ENCODE measurements around the gene KIAA1671. TPM values are rescaled to one million over a fixed set of nuclear protein-coding genes. Genes with fewer than 3 reads are reported as not detected.

The KIAA1671 gene
- total and polyA plus RNA-seq, 2 donors (not counting 1 experiment from before 2014, with no cell fraction given) = 0.01 to 0.02 TPM

- POLR2A ChIA-PET = no interaction called here
- 11% methylated on average over 9 of the region's 14 CpGs for WGBS (ENCODE audit: insufficient coverage)
- ATAC-seq (ENCODE audit: low read depth) = no peak
Observed at GRCh38 chr22:25085930-25086901, 133.7 kb downstream of the KIAA1671 start.

More at GRCh38 chr22:25085930-25086901, 133.7 kb downstream of the KIAA1671 start:
- peaks cover 7 to 11% of the 10 kb centered on the region in 2 donors for H3K4me1 ChIP-seq (ENCODE audit: control insufficient read depth in 2 of 2, insufficient read depth in 2 of 2, low read length in 2 of 2)
- Mint-ChIP-seq H3K4me3 (peak overlapping the region; percentile 52), H3K4me1 (peaks cover 12% of the 10 kb centered on the region), H3K27me3 (peaks cover 23% of the 10 kb centered on the region), H3K9me3 (ENCODE audit: insufficient read depth) (no peaks in the 10 kb centered on the region), H3K27ac (no peak overlapping the region)
- H3K79me2 ChIP-seq (ENCODE audit: control insufficient read depth, insufficient read depth, low read length) = no peaks in the 10 kb centered on the region
- H3K27me3 ChIP-seq (replicated peaks in 1 of 4; ENCODE audit: control extremely low read depth in 1 of 4, control insufficient read depth in 3 of 4, insufficient read depth in 4 of 4, low read length in 3 of 4) = no peaks in the 10 kb centered on the region
- H3K4me2 ChIP-seq (replicated peaks; ENCODE audit: low read depth, low read length, poor library complexity, severe bottlenecking) = peak overlapping the region; percentile 44
- TF ChIP-seq EZH2 (IDR thresholded peaks at IDR 0.05; ENCODE audit: borderline replicate concordance, insufficient read depth, low read depth, low read length, poor library complexity, severe bottlenecking) (no peak), CTCF (IDR thresholded peaks at IDR 0.05) (no peak)
- H3K36me3 ChIP-seq (replicated peaks in 1 of 2; ENCODE audit: control extremely low read depth in 1 of 2, control insufficient read depth in 1 of 2, extremely low read depth in 1 of 2, insufficient read depth in 2 of 2, low read length in 1 of 2) = no peaks in the 10 kb centered on the region
- CTCF ChIA-PET = no interaction called here
- H4K20me1 ChIP-seq (ENCODE audit: control insufficient read depth, insufficient read depth, low read length, poor library complexity, severe bottlenecking) = no peaks in the 10 kb centered on the region
- H3K4me3 ChIP-seq (ENCODE audit: control extremely low read depth in 1 of 5, extremely low read depth in 1 of 5, insufficient read depth in 1 of 5, low read depth in 2 of 5, low read length in 4 of 5) = no peak overlapping the region
- peak overlapping the region; percentile 31 for H2AFZ ChIP-seq (ENCODE audit: insufficient read depth, low read depth, low read length, poor library complexity, severe bottlenecking)
- no peak overlapping the region for H3K9ac ChIP-seq (ENCODE audit: low read length)
- DNase-seq = no peak
- intact Hi-C loops (cut with micrococcal nuclease) = no loop called here
- H3K9me3 ChIP-seq (ENCODE audit: control extremely low read depth in 1 of 3, control insufficient read depth in 2 of 3, insufficient read depth in 1 of 3, low read length in 2 of 3) = peaks cover 0 to 7% (median 0%) of the 10 kb centered on the region in 3 donors
- no peak overlapping the region for H3K27ac ChIP-seq (ENCODE audit: low read length in 2 of 2)
